Astrocyte (in vitro differentiated cells and primary cell): ENCODE measurements around the gene PCDHA3. TPM values are rescaled to one million over a fixed set of nuclear protein-coding genes. Genes with fewer than 3 reads are reported as not detected.
A peak's percentile ranks its signal among the peaks of the same experiment; 100 is the strongest.

Experiments
- DNase-seq: peaks from one replicate; pipeline ENCODE4 v3.0.0-alpha.2; 2010; ENCODE audit warnings: low read depth
- FAIRE-seq: peaks from 2 replicates; lab custom pipeline; 2011; peaks lifted over from hg19 to GRCh38; lab: Jason Lieb, UNC
- H2AFZ ChIP-seq: 2 replicates; pipeline ENCODE4 v1.6.0; 2012; ENCODE audit warnings: low read depth, low read length, inconsistent platforms
- H3K27ac ChIP-seq: 2 replicates; pipeline ENCODE4 v1.5.1; 2011; ENCODE audit warnings: low read depth, low read length, inconsistent platforms
- H3K27me3 ChIP-seq: 2 replicates; pipeline ENCODE4 v1.6.0; 2011; ENCODE audit warnings: low read length, inconsistent platforms; ENCODE audit not compliant: insufficient read depth
- H3K36me3 ChIP-seq: 2 replicates; pipeline ENCODE4 v1.5.1; 2011; ENCODE audit warnings: low read length, inconsistent platforms; ENCODE audit not compliant: insufficient read depth
- H3K4me1 ChIP-seq: 2 replicates; pipeline ENCODE4 v1.5.1; 2011; ENCODE audit warnings: low read length, inconsistent platforms; ENCODE audit not compliant: insufficient read depth
- H3K4me2 ChIP-seq: 2 replicates; pipeline ENCODE4 v1.6.0; 2012; ENCODE audit warnings: low read length, inconsistent platforms
- H3K4me3 ChIP-seq: 2 replicates; pipeline ENCODE4 v1.5.1; 2011; ENCODE audit warnings: low read depth, mild to moderate bottlenecking, low read length, inconsistent platforms; ENCODE audit not compliant: insufficient read depth
- H3K79me2 ChIP-seq: 2 replicates; pipeline ENCODE4 v1.6.0; 2012; ENCODE audit warnings: mild to moderate bottlenecking, low read length, inconsistent platforms; ENCODE audit not compliant: insufficient read depth
- H3K9ac ChIP-seq: 2 replicates; pipeline ENCODE4 v1.6.0; 2012; ENCODE audit warnings: mild to moderate bottlenecking, low read length, inconsistent platforms
- H3K9me3 ChIP-seq: 2 replicates; pipeline ENCODE4 v1.5.1; 2012; ENCODE audit warnings: low read depth, mild to moderate bottlenecking, low read length, inconsistent platforms; ENCODE audit not compliant: insufficient read depth
- H4K20me1 ChIP-seq: 2 replicates; pipeline ENCODE4 v1.6.0; 2012; ENCODE audit warnings: low read length, inconsistent platforms; ENCODE audit not compliant: insufficient read depth
- H3K27ac Mint-ChIP-seq: one replicate; pipeline ENCODE4 v1.8.0; 2021; ENCODE audit warnings: mild to moderate bottlenecking, mixed read lengths; ENCODE audit not compliant: unreplicated experiment
- H3K27me3 Mint-ChIP-seq: one replicate; pipeline ENCODE4 v1.8.0; 2021; ENCODE audit warnings: low read depth, mixed read lengths; ENCODE audit not compliant: unreplicated experiment
- H3K36me3 Mint-ChIP-seq: one replicate; pipeline ENCODE4 v1.8.0; 2021; ENCODE audit warnings: low read depth, mixed read lengths; ENCODE audit not compliant: unreplicated experiment
- H3K4me1 Mint-ChIP-seq: one replicate; pipeline ENCODE4 v1.8.0; 2021; ENCODE audit warnings: low read depth, mixed read lengths; ENCODE audit not compliant: unreplicated experiment
- H3K4me3 Mint-ChIP-seq: one replicate; pipeline ENCODE4 v1.8.0; 2021; ENCODE audit warnings: mild to moderate bottlenecking, moderate library complexity, mixed read lengths; ENCODE audit not compliant: unreplicated experiment
- H3K9me3 Mint-ChIP-seq: one replicate; pipeline ENCODE4 v1.8.0; 2021; ENCODE audit warnings: mild to moderate bottlenecking, mixed read lengths; ENCODE audit not compliant: unreplicated experiment
- CTCF ChIP-seq: IDR thresholded peaks from 2 replicates; pipeline ENCODE4 v1.5.1; 2011; ENCODE audit warnings: low read depth, mild to moderate bottlenecking, inconsistent platforms, low read length, moderate library complexity; ENCODE audit not compliant: insufficient read depth
- EZH2 ChIP-seq: IDR thresholded peaks from 2 replicates; pipeline ENCODE4 v1.6.1; 2012; ENCODE audit warnings: mild to moderate bottlenecking, low read length, inconsistent platforms; ENCODE audit not compliant: insufficient read depth
- total RNA-seq: library from RNA; stranded (reverse); gene quantifications from 2 replicates; pipeline ENCODE4 v1.2.1, GENCODE V29; 2021

PCDHA3 gene
- total RNA-seq, 1 donor from 2014 or later, result 1.1 TPM

- H3K27me3 Mint-ChIP-seq, result no peaks in the 10 kb centered on the region
- no peak overlapping the region for H3K27ac ChIP-seq
- H3K4me3 ChIP-seq, result no peak overlapping the region
- peaks cover 2% of the 10 kb centered on the region for H3K9me3 Mint-ChIP-seq
- DNase-seq (no peak), FAIRE-seq (no peak)
- H3K4me2 ChIP-seq, result no peak overlapping the region
- H3K27ac Mint-ChIP-seq, result no peak overlapping the region
- no peaks in the 10 kb centered on the region for H4K20me1 ChIP-seq
- no peaks in the 10 kb centered on the region for H3K36me3 ChIP-seq
- H3K4me3 Mint-ChIP-seq, result no peak overlapping the region
- H3K4me1 Mint-ChIP-seq, result peaks cover 2% of the 10 kb centered on the region
- TF ChIP-seq EZH2 (no peak), CTCF (no peak)
- H3K36me3 Mint-ChIP-seq, result peaks cover 9% of the 10 kb centered on the region
- no peaks in the 10 kb centered on the region for H3K79me2 ChIP-seq
- no peak overlapping the region for H2AFZ ChIP-seq
- no peaks in the 10 kb centered on the region for H3K4me1 ChIP-seq
- no peaks in the 10 kb centered on the region for H3K27me3 ChIP-seq
- H3K9me3 ChIP-seq, result peaks cover 13% of the 10 kb centered on the region
- H3K9ac ChIP-seq, result no peak overlapping the region
Measured at GRCh38 chr5:140808889-140809291, 8.0 kb downstream of the PCDHA3 start.

- H3K27ac Mint-ChIP-seq, result no peak within 1 kb of the TSS
- no peaks in the 10 kb centered on the region for H3K27me3 Mint-ChIP-seq
Measured at GRCh38 chr5:140821375-140822280, 20.8 kb downstream of the PCDHA3 start, which contains the start of gene PCDHA5. TSS of gene PCDHA5 (plus strand) at chr5:140821613.

More at GRCh38 chr5:140821375-140822280, 20.8 kb downstream of the PCDHA3 start, which contains the start of gene PCDHA5:
- Histone ChIP-seq H2AFZ (no peak within 1 kb of the TSS), H3K36me3 (no peaks in the 10 kb centered on the region), H3K4me1 (no peaks in the 10 kb centered on the region), H3K27me3 (no peaks in the 10 kb centered on the region), H3K79me2 (no peaks in the 10 kb centered on the region), H3K27ac (no peak within 1 kb of the TSS), H3K9ac (no peak within 1 kb of the TSS), H3K9me3 (peaks cover 9% of the 10 kb centered on the region), H4K20me1 (no peaks in the 10 kb centered on the region), H3K4me3 (no peak within 1 kb of the TSS), H3K4me2 (no peak within 1 kb of the TSS)
- DNase-seq (no peak), FAIRE-seq (no peak)
- Mint-ChIP-seq H3K9me3 (no peaks in the 10 kb centered on the region), H3K4me3 (peak within 1 kb of the TSS; percentile 69), H3K36me3 (peaks cover 8% of the 10 kb centered on the region), H3K4me1 (no peaks in the 10 kb centered on the region)
- TF ChIP-seq CTCF (peak; percentile 31), EZH2 (no peak)
